ENCODE data around the gene RDH11.

The RDH11 gene

GRCh38 chr14:67644428-67644827, 51.1 kb downstream of the RDH11 start:
- no peak for TF ChIP-seq EP300 (IDR thresholded peaks at IDR 0.05; ENCODE audit: borderline replicate concordance)
- TF ChIP-seq FOXM1 (IDR thresholded peaks at IDR 0.05; ENCODE audit: borderline replicate concordance, low read depth): no peak
- TF ChIP-seq RAD21 (IDR thresholded peaks at IDR 0.05; ENCODE audit: low read depth): no peak
- no peak for TF ChIP-seq NFIC (IDR thresholded peaks at IDR 0.05)
- no peak for TF ChIP-seq CREB1 (IDR thresholded peaks at IDR 0.05; ENCODE audit: low read depth)
- no peak for TF ChIP-seq YY1 (IDR thresholded peaks at IDR 0.05; ENCODE audit: low read depth)
- no peak for TF ChIP-seq EGR1 (IDR thresholded peaks at IDR 0.05)
- TF ChIP-seq USF1 (IDR thresholded peaks at IDR 0.05): no peak
- no peak for TF ChIP-seq TCF12 (IDR thresholded peaks at IDR 0.05; ENCODE audit: low read depth)
- no peak for TF ChIP-seq TEAD4 (IDR thresholded peaks at IDR 0.05)
- TF ChIP-seq TAF1 (IDR thresholded peaks at IDR 0.05; ENCODE audit: low read depth): no peak
- no peak for TF ChIP-seq CEBPB (IDR thresholded peaks at IDR 0.05)
- TF ChIP-seq, protein P1, sequence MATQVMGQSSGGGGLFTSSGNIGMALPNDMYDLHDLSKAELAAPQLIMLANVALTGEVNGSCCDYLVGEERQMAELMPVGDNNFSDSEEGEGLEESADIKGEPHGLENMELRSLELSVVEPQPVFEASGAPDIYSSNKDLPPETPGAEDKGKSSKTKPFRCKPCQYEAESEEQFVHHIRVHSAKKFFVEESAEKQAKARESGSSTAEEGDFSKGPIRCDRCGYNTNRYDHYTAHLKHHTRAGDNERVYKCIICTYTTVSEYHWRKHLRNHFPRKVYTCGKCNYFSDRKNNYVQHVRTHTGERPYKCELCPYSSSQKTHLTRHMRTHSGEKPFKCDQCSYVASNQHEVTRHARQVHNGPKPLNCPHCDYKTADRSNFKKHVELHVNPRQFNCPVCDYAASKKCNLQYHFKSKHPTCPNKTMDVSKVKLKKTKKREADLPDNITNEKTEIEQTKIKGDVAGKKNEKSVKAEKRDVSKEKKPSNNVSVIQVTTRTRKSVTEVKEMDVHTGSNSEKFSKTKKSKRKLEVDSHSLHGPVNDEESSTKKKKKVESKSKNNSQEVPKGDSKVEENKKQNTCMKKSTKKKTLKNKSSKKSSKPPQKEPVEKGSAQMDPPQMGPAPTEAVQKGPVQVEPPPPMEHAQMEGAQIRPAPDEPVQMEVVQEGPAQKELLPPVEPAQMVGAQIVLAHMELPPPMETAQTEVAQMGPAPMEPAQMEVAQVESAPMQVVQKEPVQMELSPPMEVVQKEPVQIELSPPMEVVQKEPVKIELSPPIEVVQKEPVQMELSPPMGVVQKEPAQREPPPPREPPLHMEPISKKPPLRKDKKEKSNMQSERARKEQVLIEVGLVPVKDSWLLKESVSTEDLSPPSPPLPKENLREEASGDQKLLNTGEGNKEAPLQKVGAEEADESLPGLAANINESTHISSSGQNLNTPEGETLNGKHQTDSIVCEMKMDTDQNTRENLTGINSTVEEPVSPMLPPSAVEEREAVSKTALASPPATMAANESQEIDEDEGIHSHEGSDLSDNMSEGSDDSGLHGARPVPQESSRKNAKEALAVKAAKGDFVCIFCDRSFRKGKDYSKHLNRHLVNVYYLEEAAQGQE (IDR thresholded peaks at IDR 0.05; ENCODE audit: low read depth): no peak
- TF ChIP-seq MAX (IDR thresholded peaks at IDR 0.05): no peak
- TF ChIP-seq ZBTB7A (IDR thresholded peaks at IDR 0.05; ENCODE audit: low read depth): no peak

GRCh38 chr14:67643713-67644112, 51.9 kb downstream of the RDH11 start:
- TF ChIP-seq FOXM1 (IDR thresholded peaks at IDR 0.05; ENCODE audit: borderline replicate concordance, low read depth): no peak
- no peak for TF ChIP-seq EGR1 (IDR thresholded peaks at IDR 0.05)
- TF ChIP-seq RAD21 (IDR thresholded peaks at IDR 0.05; ENCODE audit: low read depth): no peak
- TF ChIP-seq USF1 (IDR thresholded peaks at IDR 0.05): no peak
- TF ChIP-seq, protein P1 (IDR thresholded peaks at IDR 0.05; ENCODE audit: low read depth): no peak
- no peak for TF ChIP-seq MAX (IDR thresholded peaks at IDR 0.05)
- TF ChIP-seq YY1 (IDR thresholded peaks at IDR 0.05; ENCODE audit: low read depth): no peak
- TF ChIP-seq TAF1 (IDR thresholded peaks at IDR 0.05; ENCODE audit: low read depth): no peak

GRCh38 chr14:67641902-67642749, 53.4 kb downstream of the RDH11 start:
- TF ChIP-seq EP300 (IDR thresholded peaks at IDR 0.05; ENCODE audit: borderline replicate concordance) (no peak), TEAD4 (IDR thresholded peaks at IDR 0.05) (no peak), FOXM1 (IDR thresholded peaks at IDR 0.05; ENCODE audit: borderline replicate concordance, low read depth) (no peak), MAX (IDR thresholded peaks at IDR 0.05) (no peak), USF1 (IDR thresholded peaks at IDR 0.05) (no peak), TCF12 (IDR thresholded peaks at IDR 0.05; ENCODE audit: low read depth) (no peak), CREB1 (IDR thresholded peaks at IDR 0.05; ENCODE audit: low read depth) (no peak), RAD21 (IDR thresholded peaks at IDR 0.05; ENCODE audit: low read depth) (no peak), TAF1 (IDR thresholded peaks at IDR 0.05; ENCODE audit: low read depth) (no peak), NFIC (IDR thresholded peaks at IDR 0.05) (no peak), CEBPB (IDR thresholded peaks at IDR 0.05) (no peak), EGR1 (IDR thresholded peaks at IDR 0.05) (no peak), YY1 (IDR thresholded peaks at IDR 0.05; ENCODE audit: low read depth) (no peak), ZBTB7A (IDR thresholded peaks at IDR 0.05; ENCODE audit: low read depth) (no peak)
- TF ChIP-seq, protein P1 (IDR thresholded peaks at IDR 0.05; ENCODE audit: low read depth): no peak

All from Ishikawa (cell line).